ENCODE measurements around the gene SLIT1.

The SLIT1 gene

GRCh38 chr10:96975136-96975535 lies 210.6 kb downstream of the SLIT1 start:
- no peak for TF ChIP-seq CREB1 (IDR thresholded peaks at IDR 0.05; ENCODE audit: low read depth)
- no peak for TF ChIP-seq ZBTB7A (IDR thresholded peaks at IDR 0.05; ENCODE audit: low read depth)
- TF ChIP-seq NFIC (IDR thresholded peaks at IDR 0.05): no peak
- TF ChIP-seq, protein P1, sequence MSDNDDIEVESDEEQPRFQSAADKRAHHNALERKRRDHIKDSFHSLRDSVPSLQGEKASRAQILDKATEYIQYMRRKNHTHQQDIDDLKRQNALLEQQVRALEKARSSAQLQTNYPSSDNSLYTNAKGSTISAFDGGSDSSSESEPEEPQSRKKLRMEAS (IDR thresholded peaks at IDR 0.05): no peak
- TF ChIP-seq YY1 (IDR thresholded peaks at IDR 0.05; ENCODE audit: low read depth): no peak
- TF ChIP-seq TAF1 (IDR thresholded peaks at IDR 0.05; ENCODE audit: low read depth): no peak
- no peak for TF ChIP-seq REST (IDR thresholded peaks at IDR 0.05; ENCODE audit: low read depth)
- TF ChIP-seq TCF12 (IDR thresholded peaks at IDR 0.05; ENCODE audit: low read depth): no peak
- no peak for TF ChIP-seq EP300 (IDR thresholded peaks at IDR 0.05; ENCODE audit: borderline replicate concordance)
- no peak for TF ChIP-seq CEBPB (IDR thresholded peaks at IDR 0.05)
- no peak for TF ChIP-seq EGR1 (IDR thresholded peaks at IDR 0.05)
- no peak for TF ChIP-seq FOXM1 (IDR thresholded peaks at IDR 0.05; ENCODE audit: borderline replicate concordance, low read depth)
- no peak for TF ChIP-seq TEAD4 (IDR thresholded peaks at IDR 0.05)
- no peak for TF ChIP-seq RAD21 (IDR thresholded peaks at IDR 0.05; ENCODE audit: low read depth)
- TF ChIP-seq USF1 (IDR thresholded peaks at IDR 0.05): no peak

- TF ChIP-seq, protein P1 (IDR thresholded peaks at IDR 0.05): no peak
- TF ChIP-seq REST (IDR thresholded peaks at IDR 0.05; ENCODE audit: low read depth) (no peak), ZBTB7A (IDR thresholded peaks at IDR 0.05; ENCODE audit: low read depth) (no peak), FOXM1 (IDR thresholded peaks at IDR 0.05; ENCODE audit: borderline replicate concordance, low read depth) (no peak), RAD21 (IDR thresholded peaks at IDR 0.05; ENCODE audit: low read depth) (no peak)
Measured at GRCh38 chr10:96973809-96974747, 211.7 kb downstream of the SLIT1 start.

DNA sequence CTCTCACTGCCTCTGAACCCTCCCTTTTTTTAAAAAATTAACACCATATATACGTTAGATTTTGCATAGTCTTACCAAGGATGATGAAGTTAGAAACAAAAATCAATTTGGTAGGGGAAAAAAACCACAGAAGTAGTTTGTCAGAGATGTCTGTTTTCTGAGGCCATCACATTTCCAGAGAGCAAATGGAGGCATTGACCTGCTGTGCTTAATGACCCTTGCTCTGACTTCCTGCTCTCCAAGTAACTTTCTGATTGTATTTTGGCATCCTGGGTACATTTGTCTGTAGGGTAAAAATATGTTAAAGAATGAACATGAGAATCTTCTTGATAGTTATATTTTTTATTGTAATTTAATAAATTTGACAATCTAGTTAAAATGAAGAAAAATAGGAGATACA lies 213.5 kb downstream of the SLIT1 start:
- TF ChIP-seq YY1 (IDR thresholded peaks at IDR 0.05; ENCODE audit: low read depth) (peak; percentile 72; the same call in 1 of the 2 replicates), TEAD4 (IDR thresholded peaks at IDR 0.05) (peak; percentile 69), EP300 (IDR thresholded peaks at IDR 0.05; ENCODE audit: borderline replicate concordance) (peak; percentile 18; the same call in 1 of the 2 replicates), CEBPB (IDR thresholded peaks at IDR 0.05) (no peak), TAF1 (IDR thresholded peaks at IDR 0.05; ENCODE audit: low read depth) (no peak), NFIC (IDR thresholded peaks at IDR 0.05) (peak; percentile 69), USF1 (IDR thresholded peaks at IDR 0.05) (no peak), RAD21 (IDR thresholded peaks at IDR 0.05; ENCODE audit: low read depth) (no peak), TCF12 (IDR thresholded peaks at IDR 0.05; ENCODE audit: low read depth) (peak; percentile 37; the same call in 1 of the 2 replicates), FOXM1 (IDR thresholded peaks at IDR 0.05; ENCODE audit: borderline replicate concordance, low read depth) (no peak; the same call in 1 of the 2 replicates), EGR1 (IDR thresholded peaks at IDR 0.05) (no peak)
- TF ChIP-seq, protein P1 (IDR thresholded peaks at IDR 0.05): no peak

DNA sequence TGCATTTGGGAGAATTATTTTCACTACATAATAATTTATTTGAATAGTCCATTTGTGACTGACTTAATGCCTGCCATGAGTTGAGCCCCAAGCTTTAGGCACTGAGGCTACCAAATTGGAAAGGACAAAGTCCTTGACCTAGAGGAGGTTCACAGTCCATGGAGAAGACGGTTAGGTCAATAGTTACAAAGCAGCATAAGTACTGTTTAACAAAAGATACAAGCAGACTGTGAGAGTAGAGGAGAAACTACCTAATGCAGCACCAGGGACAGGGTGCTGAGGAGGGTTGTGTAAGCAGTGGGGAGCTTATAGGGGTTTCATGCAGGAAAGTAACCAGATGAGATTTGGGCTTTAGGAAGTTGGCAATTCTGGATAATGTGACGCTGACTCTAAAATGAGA lies 214.4 kb downstream of the SLIT1 start:
- TF ChIP-seq RAD21 (IDR thresholded peaks at IDR 0.05; ENCODE audit: low read depth) (no peak), REST (IDR thresholded peaks at IDR 0.05; ENCODE audit: low read depth) (peak; percentile 53; the same call in 1 of the 2 replicates)
